Heart right ventricle (tissue), 16 donors: Measurements from ENCODE around the gene MINK1. TPM values are rescaled to one million over a fixed set of nuclear protein-coding genes. Genes with fewer than 3 reads are reported as not detected.

Source experiments
- ATAC-seq, 8 donors: fragments of 200-7000 bp; cut with Tn5 transposase; one replicate each; pipeline ENCODE4 v1.9.1; 2020; ENCODE audit warnings: mild to moderate bottlenecking in 8 of 8, moderate library complexity in 8 of 8, moderate number of reproducible peaks in 1 of 8
- DNase-seq, 2 donors: peaks; one replicate each; pipeline ENCODE4 v3.0.0-alpha.2; 2020
- H3K27ac ChIP-seq, 10 donors: fragments of 200-600 bp; sonication (generic) in 2 of 10; one replicate each; pipeline versions ENCODE4 v1.5.0 to v1.8.0; 2020 to 2022; ENCODE audit warnings: mild to moderate bottlenecking in 3 of 10
- H3K27me3 ChIP-seq, 7 donors: fragments of 200-600 bp; one replicate each; pipeline ENCODE4 v1.8.0; 2021 to 2022; ENCODE audit warnings: mild to moderate bottlenecking in 2 of 7
- H3K36me3 ChIP-seq, 9 donors: fragments of 200-600 bp; sonication (generic) in 1 of 9; one replicate each; pipeline versions ENCODE4 v1.5.0 to v1.8.0; 2020 to 2022; ENCODE audit warnings: mild to moderate bottlenecking in 2 of 9
- H3K4me1 ChIP-seq, 9 donors: fragments of 200-600 bp; sonication (generic) in 1 of 9; one replicate each; pipeline versions ENCODE4 v1.5.0 to v1.8.0; 2020 to 2022; ENCODE audit warnings: mild to moderate bottlenecking in 4 of 9
- H3K4me3 ChIP-seq, 10 donors: fragments of 200-600 bp; sonication (generic) in 2 of 10; one replicate each; pipeline versions ENCODE4 v1.5.0 to v1.8.0; 2020 to 2022; ENCODE audit warnings: mild to moderate bottlenecking in 7 of 10, moderate library complexity in 2 of 10
- H3K9me3 ChIP-seq, 11 donors: fragments of 200-600 bp in 10 of 11; sonication (generic) in 2 of 11; one replicate each; pipeline versions ENCODE4 v1.5.0 to v1.8.0; 2013 to 2022; ENCODE audit warnings: mild to moderate bottlenecking in 2 of 11, control low read depth in 1 of 11, moderate library complexity in 1 of 11
- WGBS, 2 donors: extraction: QIAGEN DNeasy Blood & Tissue Kit; methylation state at CpG; one replicate each; pipeline ENCODE4 v1.1.7; 2013; ENCODE audit warnings: inconsistent platforms in 1 of 2; 5-methylcytosine and 5-hydroxymethylcytosine counted together
- intact Hi-C, 10 donors: fragments of 100-400 bp; cut with DNase I; formaldehyde crosslinking; loops; one replicate each; pipeline versions ENCODE4 v1.11.1 to v1.14.2; 2022
- polyA plus RNA-seq, 2 donors: library from polyadenylated mRNA; stranded (reverse); fragments of 200-250 nt; gene quantifications; one replicate each; pipeline ENCODE4 v1.2.3, GENCODE V29; 2013
- total RNA-seq, 10 donors: library from RNA; stranded (reverse); fragmentation: NEBNext Ultra II Directional in 3 of 10; extraction: Animal tissue kit (Norgen Biotek cat#: 25700) in 3 of 10; gene quantifications; one replicate each; pipeline versions ENCODE4 v1.2.1 to v1.2.4, GENCODE V29; 2021 to 2023
- TF ChIP-seq, protein P1 (sequence below), 9 donors: fragments of 200-600 bp; sonication (generic) in 2 of 9; IDR thresholded peaks; one replicate each; pipeline versions ENCODE4 v1.5.0 to v1.8.0; 2021 to 2022; ENCODE audit warnings: antibody characterized with exemption in 9 of 9, mild to moderate bottlenecking in 5 of 9, moderate library complexity in 1 of 9
- donor health status: Arrhythmogenic right ventricular cardiomyopathy.
- donor health status: ischemic (EF 13 %, LVEDD 7.1; RV severe dilation, severe dysfunction).
- donor health status: healthy with polysubstance abuse.
- donor health status: DM: no; HTN: yes; CAD: no.
- donor health status: DM: no; HTN: no; CAD: no.
- donor health status: ischemic (EF 25% LVEDD 6.9; RV normal size, moderate dysfunction).
- donor health status: ischemic (EF 25% LVEDD 5.7; RV mildly dilated, moderate dysfunction).
- donor health status: healthy.
- donor health status: DM: yes; HTN: yes; CAD: no.
- donor health status: Ischemic cardiomyopathy.
- donor health status: ischemic (EF 35%, LVEDD 5.7; RV mildly dilated, moderate dysfunction).
- donor health status: nonischemic (EF 11% LVEDD 7.7; RV severe dilation, severe dysfunction).
- donor health status: DM: yes; HTN: yes; CAD: no.
- donor health status: PGD.
- donor health status: ischemic (EF 29% LVEDD 5.4; RV normal size, mild dysfunction).
- donor health status: nonischemic (EF 23%, LVEDD 6.1; RV moderate dilation, normal function).

Gene MINK1
- total and polyA plus RNA-seq, 12 donors: 17.3 to 54.1 (median 33.5) TPM

- ATAC-seq: no peak
- no peak overlapping the region for H3K4me3 ChIP-seq
- TF ChIP-seq, protein P1, sequence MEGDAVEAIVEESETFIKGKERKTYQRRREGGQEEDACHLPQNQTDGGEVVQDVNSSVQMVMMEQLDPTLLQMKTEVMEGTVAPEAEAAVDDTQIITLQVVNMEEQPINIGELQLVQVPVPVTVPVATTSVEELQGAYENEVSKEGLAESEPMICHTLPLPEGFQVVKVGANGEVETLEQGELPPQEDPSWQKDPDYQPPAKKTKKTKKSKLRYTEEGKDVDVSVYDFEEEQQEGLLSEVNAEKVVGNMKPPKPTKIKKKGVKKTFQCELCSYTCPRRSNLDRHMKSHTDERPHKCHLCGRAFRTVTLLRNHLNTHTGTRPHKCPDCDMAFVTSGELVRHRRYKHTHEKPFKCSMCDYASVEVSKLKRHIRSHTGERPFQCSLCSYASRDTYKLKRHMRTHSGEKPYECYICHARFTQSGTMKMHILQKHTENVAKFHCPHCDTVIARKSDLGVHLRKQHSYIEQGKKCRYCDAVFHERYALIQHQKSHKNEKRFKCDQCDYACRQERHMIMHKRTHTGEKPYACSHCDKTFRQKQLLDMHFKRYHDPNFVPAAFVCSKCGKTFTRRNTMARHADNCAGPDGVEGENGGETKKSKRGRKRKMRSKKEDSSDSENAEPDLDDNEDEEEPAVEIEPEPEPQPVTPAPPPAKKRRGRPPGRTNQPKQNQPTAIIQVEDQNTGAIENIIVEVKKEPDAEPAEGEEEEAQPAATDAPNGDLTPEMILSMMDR (IDR thresholded peaks at IDR 0.05): no peak
- DNase-seq: no peak
- no peaks in the 10 kb centered on the region for H3K27me3 ChIP-seq
- H3K9me3 ChIP-seq: no peaks in the 10 kb centered on the region
- H3K4me1 ChIP-seq: no peaks in the 10 kb centered on the region
- no peak overlapping the region for H3K27ac ChIP-seq
- WGBS, 2 donors: 91 to 92% methylated on average over 18 of the region's 18 CpGs
- intact Hi-C loops: loop anchor here in 8 of 10 donors (2.0 to 10.0 kb wide), 8 partner anchors 53 to 325 kb away; partner anchors contain the start of genes MED11 (in 6 of the 8), CXCL16 (in 4 of the 8), ZMYND15 (in 4 of the 8) and GLTPD2 (in 3 of the 8)
- peaks cover 6 to 94% (median 60%) of the 10 kb centered on the region in 9 donors for H3K36me3 ChIP-seq
These were observed 54.4 kb downstream of the MINK1 start for GRCh38 chr17:4887581-4887980.

GRCh38 chr17:4891411-4892410 lies 58.6 kb downstream of the MINK1 start:
- Histone ChIP-seq H3K4me3 (no peak overlapping the region), H3K9me3 (no peaks in the 10 kb centered on the region), H3K27me3 (no peaks in the 10 kb centered on the region), H3K36me3 (peaks cover 13 to 98% (median 69%) of the 10 kb centered on the region in 9 donors), H3K27ac (no peak overlapping the region), H3K4me1 (no peaks in the 10 kb centered on the region)
- WGBS, 2 donors: 94 to 95% methylated on average over 42 of the region's 42 CpGs
- intact Hi-C loops: loop anchor here in 2 of 10 donors (5.0 to 10.0 kb wide), 2 partner anchors 179 to 187 kb away; partner anchors contain the start of genes ARRB2 (in 1 of the 2) and PELP1 (in 1 of the 2)
- TF ChIP-seq, protein P1 (IDR thresholded peaks at IDR 0.05): no peak
- ATAC-seq (no peak), DNase-seq (no peak)

DNA sequence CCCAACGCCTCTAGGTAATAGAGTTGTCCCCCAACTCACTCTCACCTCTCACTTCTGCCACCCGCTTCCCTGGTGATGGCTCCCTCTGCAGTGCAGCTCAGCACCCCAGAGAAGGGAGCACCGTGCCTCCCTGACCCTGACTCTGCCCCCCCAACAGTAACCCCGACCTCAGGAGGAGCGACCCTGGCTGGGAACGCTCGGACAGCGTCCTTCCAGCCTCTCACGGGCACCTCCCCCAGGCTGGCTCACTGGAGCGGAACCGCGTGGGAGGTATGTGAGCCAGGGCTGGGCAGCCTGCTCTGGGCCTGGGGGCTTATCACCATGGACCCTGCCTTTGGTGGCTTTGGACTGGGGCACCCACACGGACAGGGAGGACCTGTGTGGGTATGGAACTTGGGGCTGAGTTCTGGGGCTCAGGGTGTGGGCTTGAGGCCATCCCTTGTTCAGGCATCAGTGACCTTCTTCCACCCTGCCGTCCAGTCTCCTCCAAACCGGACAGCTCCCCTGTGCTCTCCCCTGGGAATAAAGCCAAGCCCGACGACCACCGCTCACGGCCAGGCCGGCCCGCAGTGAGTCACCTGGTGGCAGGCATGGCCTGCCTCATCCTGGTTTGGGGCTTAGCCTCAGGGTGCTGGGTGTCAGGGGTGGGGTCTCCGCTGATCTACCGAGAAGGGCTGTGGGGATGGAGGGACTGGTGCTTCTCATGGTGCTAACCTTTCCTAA lies 59.5 kb downstream of the MINK1 start:
- H3K4me3 ChIP-seq: no peak overlapping the region
- DNase-seq: no peak
- H3K4me1 ChIP-seq: no peaks in the 10 kb centered on the region
- 87 to 90% methylated on average over 23 of the region's 23 CpGs for WGBS, 2 donors
- TF ChIP-seq, protein P1 (IDR thresholded peaks at IDR 0.05): no peak
- no peak overlapping the region for H3K27ac ChIP-seq
- no peak for ATAC-seq
- H3K9me3 ChIP-seq: no peaks in the 10 kb centered on the region
- no peaks in the 10 kb centered on the region for H3K27me3 ChIP-seq
- intact Hi-C loops: loop anchor here in 2 of 10 donors (5.0 to 10.0 kb wide), 2 partner anchors 180 to 188 kb away; partner anchors contain the start of genes ARRB2 (in 1 of the 2) and PELP1 (in 1 of the 2)
- H3K36me3 ChIP-seq: peaks cover 13 to 96% (median 65%) of the 10 kb centered on the region in 9 donors

GRCh38 chr17:4893272-4893671 lies 60.1 kb downstream of the MINK1 start:
- no peaks in the 10 kb centered on the region for H3K27me3 ChIP-seq
- intact Hi-C loops: loop anchor here in 2 of 10 donors (5.0 to 10.0 kb wide), 2 partner anchors 181 to 188 kb away; partner anchors contain the start of genes ARRB2 (in 1 of the 2) and PELP1 (in 1 of the 2)

More at GRCh38 chr17:4893272-4893671, 60.1 kb downstream of the MINK1 start:
- TF ChIP-seq, protein P1 (IDR thresholded peaks at IDR 0.05): no peak
- no peak for DNase-seq
- whole genome bisulfite sequencing, 2 donors: 89 to 90% methylated on average over 17 to 18 of the region's 18 CpGs
- ATAC-seq: no peak
- Histone ChIP-seq H3K9me3 (no peaks in the 10 kb centered on the region), H3K27ac (no peak overlapping the region), H3K36me3 (peaks cover 13 to 89% (median 60%) of the 10 kb centered on the region in 9 donors), H3K4me1 (peaks cover 0 to under 1% (median 0%) of the 10 kb centered on the region in 9 donors), H3K4me3 (no peak overlapping the region)
